Measurements from ENCODE around the gene HHIPL1. TPM values are rescaled to one million over a fixed set of nuclear protein-coding genes. Genes with fewer than 3 reads are reported as not detected.

HHIPL1 gene
- total RNA-seq, 4 donors from 2014 or later, result 0.07 to 0.82 (median 0.14) TPM

DNA sequence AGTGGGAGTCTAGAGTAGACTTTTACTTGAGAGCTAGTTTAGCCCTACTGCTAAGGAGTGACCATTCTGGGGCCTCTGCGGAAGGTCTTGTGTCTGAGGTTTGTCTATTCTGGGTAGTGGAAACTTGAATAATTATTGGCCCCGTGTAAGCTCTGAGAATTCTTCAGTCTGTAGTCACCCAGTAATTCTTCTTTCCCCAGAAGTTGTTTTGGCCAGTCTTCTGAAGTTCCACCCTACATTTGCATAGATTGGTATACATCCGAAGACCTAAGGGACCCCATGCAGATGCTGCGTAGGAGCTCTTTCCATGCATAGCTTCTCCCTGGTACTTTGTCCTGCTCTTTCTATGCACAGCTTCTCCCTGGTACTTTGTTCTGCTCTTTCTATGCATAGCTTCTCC lies 52.0 kb downstream of the HHIPL1 start:
- no peak overlapping the region for H3K4me3 ChIP-seq
- no peaks in the 10 kb centered on the region for H3K4me1 ChIP-seq
- intact Hi-C loops (cut with DNase I; ENCODE audit: low total_unique reads), result no loop called here
- no peak for DNase-seq
- ATAC-seq, result no peak
- H3K27ac ChIP-seq, result no peak overlapping the region
- no peaks in the 10 kb centered on the region for H3K36me3 ChIP-seq
- no peaks in the 10 kb centered on the region for H3K9me3 ChIP-seq
- TF ChIP-seq POLR2A (IDR thresholded peaks at IDR 0.05), result no peak
- TF ChIP-seq, protein P1, sequence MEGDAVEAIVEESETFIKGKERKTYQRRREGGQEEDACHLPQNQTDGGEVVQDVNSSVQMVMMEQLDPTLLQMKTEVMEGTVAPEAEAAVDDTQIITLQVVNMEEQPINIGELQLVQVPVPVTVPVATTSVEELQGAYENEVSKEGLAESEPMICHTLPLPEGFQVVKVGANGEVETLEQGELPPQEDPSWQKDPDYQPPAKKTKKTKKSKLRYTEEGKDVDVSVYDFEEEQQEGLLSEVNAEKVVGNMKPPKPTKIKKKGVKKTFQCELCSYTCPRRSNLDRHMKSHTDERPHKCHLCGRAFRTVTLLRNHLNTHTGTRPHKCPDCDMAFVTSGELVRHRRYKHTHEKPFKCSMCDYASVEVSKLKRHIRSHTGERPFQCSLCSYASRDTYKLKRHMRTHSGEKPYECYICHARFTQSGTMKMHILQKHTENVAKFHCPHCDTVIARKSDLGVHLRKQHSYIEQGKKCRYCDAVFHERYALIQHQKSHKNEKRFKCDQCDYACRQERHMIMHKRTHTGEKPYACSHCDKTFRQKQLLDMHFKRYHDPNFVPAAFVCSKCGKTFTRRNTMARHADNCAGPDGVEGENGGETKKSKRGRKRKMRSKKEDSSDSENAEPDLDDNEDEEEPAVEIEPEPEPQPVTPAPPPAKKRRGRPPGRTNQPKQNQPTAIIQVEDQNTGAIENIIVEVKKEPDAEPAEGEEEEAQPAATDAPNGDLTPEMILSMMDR (IDR thresholded peaks at IDR 0.05 in 4 of 5, conservative IDR thresholded peaks at IDR 0.05 in 1 of 5), result no peak
- no peaks in the 10 kb centered on the region for H3K27me3 ChIP-seq
- in situ Hi-C loops (cut with MboI; ENCODE audit: low sequenced_read_pairs in 4 of 4), result no loop called here

DNA sequence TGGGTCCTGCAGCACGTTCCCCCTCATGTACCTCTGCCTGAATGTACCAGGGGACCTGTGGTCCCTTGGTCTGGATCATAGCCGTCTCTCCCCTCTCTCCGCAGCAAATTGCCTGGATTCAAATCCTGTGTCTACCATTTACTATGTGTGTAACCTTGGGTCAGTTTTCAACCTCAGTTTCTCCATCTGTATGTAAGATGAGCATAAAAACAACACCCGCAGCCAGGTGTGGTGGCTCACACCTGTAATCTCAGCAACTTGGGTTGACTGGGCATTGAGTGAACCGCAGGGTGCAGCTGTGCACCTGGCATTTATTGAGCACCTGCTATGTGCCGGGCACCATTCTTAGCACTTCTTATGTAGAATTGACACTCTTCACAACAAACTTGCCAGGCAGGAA lies 53.3 kb downstream of the HHIPL1 start:
- H3K36me3 ChIP-seq, result no peaks in the 10 kb centered on the region
- H3K27me3 ChIP-seq, result no peaks in the 10 kb centered on the region
- DNase-seq, result no peak
- no peaks in the 10 kb centered on the region for H3K9me3 ChIP-seq
- intact Hi-C loops (cut with DNase I; ENCODE audit: low total_unique reads) (no loop called here), in situ Hi-C loops (cut with MboI; ENCODE audit: low sequenced_read_pairs in 4 of 4) (no loop called here)
- H3K27ac ChIP-seq, result no peak overlapping the region
- no peak overlapping the region for H3K4me3 ChIP-seq
- no peak for ATAC-seq
- no peaks in the 10 kb centered on the region for H3K4me1 ChIP-seq
- TF ChIP-seq, protein P1 (IDR thresholded peaks at IDR 0.05 in 4 of 5, conservative IDR thresholded peaks at IDR 0.05 in 1 of 5), result no peak
- TF ChIP-seq POLR2A (IDR thresholded peaks at IDR 0.05), result no peak

DNA sequence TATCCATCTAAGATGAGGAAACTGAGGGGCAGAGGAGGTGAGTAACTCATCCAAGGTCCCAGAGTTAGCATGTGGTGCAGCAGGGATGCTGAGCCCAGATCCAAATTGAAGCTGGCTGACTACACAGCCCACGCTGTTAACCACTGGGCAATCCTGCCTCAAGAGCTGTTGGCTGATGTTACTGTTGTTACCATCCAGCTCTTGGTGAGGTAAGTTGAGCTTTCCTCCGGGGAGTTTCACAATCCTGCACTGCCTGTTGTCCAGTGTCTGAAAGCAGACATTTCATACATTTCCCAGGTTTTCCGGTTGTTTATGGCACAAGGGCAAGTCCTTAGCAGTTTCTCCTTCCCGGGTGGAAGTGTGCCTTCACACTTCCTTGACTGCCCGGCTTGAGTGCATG lies 53.7 kb downstream of the HHIPL1 start:
- Histone ChIP-seq H3K36me3 (no peaks in the 10 kb centered on the region), H3K27me3 (no peaks in the 10 kb centered on the region), H3K27ac (no peak overlapping the region), H3K4me3 (no peak overlapping the region), H3K9me3 (no peaks in the 10 kb centered on the region), H3K4me1 (no peaks in the 10 kb centered on the region)
- in situ Hi-C loops (cut with MboI; ENCODE audit: low sequenced_read_pairs in 4 of 4) (no loop called here), intact Hi-C loops (cut with DNase I; ENCODE audit: low total_unique reads) (no loop called here)
- ATAC-seq (no peak), DNase-seq (no peak)
- TF ChIP-seq, protein P1 (IDR thresholded peaks at IDR 0.05 in 4 of 5, conservative IDR thresholded peaks at IDR 0.05 in 1 of 5), result no peak
- TF ChIP-seq POLR2A (IDR thresholded peaks at IDR 0.05), result no peak

DNA sequence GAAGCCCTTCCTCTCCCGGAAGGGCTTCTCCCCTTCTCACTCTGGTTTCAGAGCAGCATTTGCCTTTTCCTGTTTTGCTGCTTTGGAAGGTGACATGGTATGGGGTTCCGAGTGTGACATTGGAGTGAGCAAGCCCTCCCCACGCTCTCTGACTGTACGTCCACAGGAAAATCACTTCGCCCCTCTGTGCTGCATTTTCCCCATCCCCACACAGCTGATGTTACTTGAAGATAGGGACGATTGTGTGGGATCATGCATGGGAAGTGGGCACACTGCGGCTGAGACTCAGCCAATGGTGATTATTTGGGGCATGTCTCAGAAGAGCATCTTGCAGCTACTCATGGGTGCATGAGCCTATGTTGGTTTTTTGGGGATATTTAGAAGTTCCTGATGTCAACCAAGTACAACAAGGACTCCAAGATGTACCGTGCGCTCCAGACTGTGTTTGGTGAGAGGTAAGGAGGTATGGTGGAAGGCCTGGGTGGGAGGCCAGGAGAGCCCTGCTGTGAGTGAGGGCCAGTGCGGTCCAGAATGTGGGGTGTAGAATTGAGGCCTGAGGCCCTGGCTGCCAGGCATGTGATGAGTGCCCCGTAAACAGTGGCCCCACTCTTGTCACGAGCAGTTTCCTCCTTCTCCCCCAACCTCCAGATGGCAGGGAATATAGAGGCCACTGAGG lies 54.3 kb downstream of the HHIPL1 start:
- in situ Hi-C loops (cut with MboI; ENCODE audit: low sequenced_read_pairs in 4 of 4), result no loop called here
- ATAC-seq, result no peak

More for the DNA sequence above, 54.3 kb downstream of the HHIPL1 start:
- H3K36me3 ChIP-seq, result no peaks in the 10 kb centered on the region
- intact Hi-C loops (cut with DNase I; ENCODE audit: low total_unique reads), result no loop called here
- H3K27ac ChIP-seq, result no peak overlapping the region
- H3K27me3 ChIP-seq, result no peaks in the 10 kb centered on the region
- TF ChIP-seq, protein P1 (IDR thresholded peaks at IDR 0.05 in 4 of 5, conservative IDR thresholded peaks at IDR 0.05 in 1 of 5), result no peak
- no peak for TF ChIP-seq POLR2A (IDR thresholded peaks at IDR 0.05)
- no peaks in the 10 kb centered on the region for H3K4me1 ChIP-seq
- no peak for DNase-seq
- no peaks in the 10 kb centered on the region for H3K9me3 ChIP-seq
- H3K4me3 ChIP-seq, result no peak overlapping the region
